RWPE2 (cell line): ENCODE results near the gene HTRA2.

Source experiments
- ATAC-seq: fragments of 200-7000 bp; cut with Tn5 transposase; 3 replicates; pipeline ENCODE4 v1.9.1; 2021; ENCODE audit warnings: low read depth
- DNase-seq: peaks from one replicate; pipeline ENCODE4 v3.0.0-alpha.2; 2020; ENCODE audit warnings: low spot score
- H3K27ac ChIP-seq: fragments of 450-650 bp; 2 replicates; pipeline ENCODE4 v1.5.1; 2017; ENCODE audit warnings: mild to moderate bottlenecking; ENCODE audit not compliant: poor library complexity, severe bottlenecking
- H3K27me3 ChIP-seq: fragments of 250-450 bp; sonication (Bioruptor Pico); 2 replicates; pipeline ENCODE4 v1.5.1; 2021; ENCODE audit warnings: mild to moderate bottlenecking, moderate library complexity; ENCODE audit not compliant: insufficient read depth, poor library complexity, severe bottlenecking
- H3K36me3 ChIP-seq: fragments of 250-450 bp; sonication (Bioruptor Pico); 2 replicates; pipeline ENCODE4 v1.5.1; 2020; ENCODE audit warnings: low read depth, mild to moderate bottlenecking, moderate library complexity
- H3K4me1 ChIP-seq: fragments of 250-450 bp; sonication (Bioruptor Pico); 2 replicates; pipeline ENCODE4 v1.5.1; 2021; ENCODE audit warnings: mild to moderate bottlenecking, moderate library complexity; ENCODE audit not compliant: insufficient read depth, poor library complexity, severe bottlenecking
- H3K4me3 ChIP-seq: fragments of 250-450 bp; sonication (Bioruptor Pico); 2 replicates; pipeline ENCODE4 v1.5.1; 2021; ENCODE audit warnings: mild to moderate bottlenecking, moderate library complexity; ENCODE audit not compliant: severe bottlenecking
- H3K9me3 ChIP-seq: fragments of 250-450 bp; sonication (Bioruptor Pico); 2 replicates; pipeline ENCODE4 v1.5.1; 2021; ENCODE audit warnings: mild to moderate bottlenecking, moderate library complexity; ENCODE audit not compliant: severe bottlenecking
- CTCF ChIP-seq: fragments of 450-650 bp; IDR thresholded peaks from one replicate; pipeline ENCODE4 v1.5.1; 2017; ENCODE audit warnings: mild to moderate bottlenecking, moderate library complexity; ENCODE audit not compliant: poor library complexity, severe bottlenecking

The HTRA2 gene

GRCh38 chr2:74522516-74522915 lies 7.2 kb upstream of the HTRA2 start:
- H3K4me3 ChIP-seq = no peak overlapping the region
- H3K27me3 ChIP-seq = peaks cover 23% of the 10 kb centered on the region
- no peak for TF ChIP-seq CTCF
- DNase-seq (no peak), ATAC-seq (no peak)
- H3K36me3 ChIP-seq = peaks cover 19% of the 10 kb centered on the region
- no peaks in the 10 kb centered on the region for H3K9me3 ChIP-seq
- H3K27ac ChIP-seq = no peak overlapping the region
- H3K4me1 ChIP-seq = peaks cover 2% of the 10 kb centered on the region

GRCh38 chr2:74524005-74524404 lies 5.7 kb upstream of the HTRA2 start:
- Histone ChIP-seq H3K36me3 (peaks cover 31% of the 10 kb centered on the region), H3K27ac (no peak overlapping the region), H3K4me1 (peaks cover 2% of the 10 kb centered on the region), H3K27me3 (peaks cover 10% of the 10 kb centered on the region), H3K4me3 (no peak overlapping the region), H3K9me3 (no peaks in the 10 kb centered on the region)
- ATAC-seq = no peak
- no peak for DNase-seq
- no peak for TF ChIP-seq CTCF

GRCh38 chr2:74524955-74525716 lies 4.6 kb upstream of the HTRA2 start:
- ATAC-seq (no peak), DNase-seq (peak; percentile 36)
- Histone ChIP-seq H3K36me3 (peaks cover 31% of the 10 kb centered on the region), H3K27me3 (no peaks in the 10 kb centered on the region), H3K27ac (no peak overlapping the region), H3K4me3 (no peak overlapping the region), H3K9me3 (no peaks in the 10 kb centered on the region), H3K4me1 (peaks cover 2% of the 10 kb centered on the region)
- TF ChIP-seq CTCF = no peak

GRCh38 chr2:74525717-74526648 lies 3.8 kb upstream of the HTRA2 start, which contains the start of gene DQX1:
TSS of gene DQX1 (minus strand) at chr2:74526231. CDS start at chr2:74525729, 502 bp downstream.
- Histone ChIP-seq H3K9me3 (no peaks in the 10 kb centered on the region), H3K4me3 (no peak within 1 kb of the TSS), H3K36me3 (peaks cover 31% of the 10 kb centered on the region), H3K27me3 (no peaks in the 10 kb centered on the region), H3K4me1 (peaks cover 2% of the 10 kb centered on the region), H3K27ac (no peak within 1 kb of the TSS)
- DNase-seq = no peak
- TF ChIP-seq CTCF = no peak
- ATAC-seq = peak; percentile 30
